ENCODE data around the gene RAB15. TPM values are rescaled to one million over a fixed set of nuclear protein-coding genes. Genes with fewer than 3 reads are reported as not detected.

The RAB15 gene
- polyA plus RNA-seq, 1 experiment = 7.7 TPM

GRCh38 chr14:64899958-64900357 is 72.2 kb downstream of the RAB15 start:
- Histone ChIP-seq H3K27me3 (ENCODE audit: control insufficient read depth, insufficient read depth, low read length) (0 out of 2 replicates have a peak, but pooled peaks cover 5% of the 10 kb centered on the region), H3K4me3 (ENCODE audit: low read depth, low read length) (no peak overlapping the region), H3K36me3 (ENCODE audit: control insufficient read depth, insufficient read depth, low read length) (no peaks in the 10 kb centered on the region)
- no peak for TF ChIP-seq CTCF (IDR thresholded peaks at IDR 0.05; ENCODE audit: insufficient read depth, low read depth, low read length)
- no peak for DNase-seq (ENCODE audit: low read depth)
- CTCF ChIA-PET = interaction anchor here (0.6 to 3.6 kb wide), 5 partner anchors 8 to 228 kb away, joined by 3 to 25 read pairs (median 5); no protein-coding TSS in a partner anchor
- POLR2A ChIA-PET = no interaction called here

Small RNA genes lying within 50 kb of the gene (small RNA-seq; reads per million reads assigned to genes)
- gene RPPH1-2P (ENCODE audit: insufficient read length, low read depth, low replicate concordance) = not detected

Other genes with a start within 250 kb of the RAB15 start
- 0.01 and 0.02 TPM in 2 replicates for gene SPTB, start 92.4 kb downstream of the RAB15 start, polyA plus RNA-seq (2011; rRNA removed)
- 30.6 and 84.4 TPM in 2 replicates for gene CHURC1, start 57.9 kb downstream of the RAB15 start, polyA plus RNA-seq (2011; rRNA removed)
- gene GPX2, start 29.6 kb downstream of the RAB15 start, polyA plus RNA-seq (2011; rRNA removed) = 0.15 TPM in 1 of 2 replicates, not detected in the other
- 27.7 and 33.8 TPM in 2 replicates for gene FNTB, start 14.6 kb upstream of the RAB15 start, polyA plus RNA-seq (2011; rRNA removed)
- gene MAX, start 130.2 kb upstream of the RAB15 start, polyA plus RNA-seq (2011; rRNA removed) = 54.5 and 57.3 TPM in 2 replicates

Measured in BJ (cell line).